Thyroid gland (tissue), 4 donors: ENCODE data around the gene MAEA. TPM values are rescaled to one million over a fixed set of nuclear protein-coding genes. Genes with fewer than 3 reads are reported as not detected.

ENCODE experiments used
- total RNA-seq, 4 donors: library from RNA; depleted of rRNA; stranded (reverse); fragments of >200 nt; gene quantifications; one replicate each; pipeline ENCODE4 v1.2.3, GENCODE V29; 2016

MAEA gene
- total RNA-seq, 4 donors from 2014 or later, result 85.3 to 99.5 (median 87.3) TPM

Other genes with a start within 250 kb of the MAEA start
- gene RNF212, start 176.3 kb upstream of the MAEA start, total RNA-seq, result 10 to 100 TPM in 1 of 4 donors, 1 to 10 TPM in 3; 6.7 to 31.1 (median 8.6) TPM
- 10 to 100 TPM in 2 of 4 donors, 1 to 10 TPM in 2; 2.4 to 14.1 (median 6.6) TPM for gene SPON2, start 117.3 kb upstream of the MAEA start, total RNA-seq
- 100 to 1,000 TPM; 102 to 226 (median 177) TPM for gene CTBP1, start 40.8 kb upstream of the MAEA start, total RNA-seq
- 10 to 100 TPM; 16.7 to 38.7 (median 27.7) TPM for gene UVSSA, start 57.3 kb downstream of the MAEA start, total RNA-seq
- gene NKX1-1, start 116.6 kb downstream of the MAEA start, total RNA-seq, result not detected